ENCODE results near the gene CAPNS1. TPM values are rescaled to one million over a fixed set of nuclear protein-coding genes. Genes with fewer than 3 reads are reported as not detected.

The CAPNS1 gene
- total and polyA plus RNA-seq, 3 donors from 2014 or later = 147 to 957 (median 190) TPM

- TF ChIP-seq POLR2A (IDR thresholded peaks at IDR 0.05) = no peak
- no peak for TF ChIP-seq CTCF (IDR thresholded peaks at IDR 0.05)
- no peaks in the 10 kb centered on the region for H3K27me3 ChIP-seq
- WGBS, 2 donors = 90 to 93% methylated on average over 23 to 27 of the region's 27 CpGs
- H3K4me3 ChIP-seq = no peak overlapping the region
- H3K27ac ChIP-seq = no peak overlapping the region
- intact Hi-C loops (cut with DNase I; ENCODE audit: low total_unique reads) = no loop called here
- no peaks in the 10 kb centered on the region for H3K36me3 ChIP-seq (ENCODE audit: low read depth, missing control alignments)
- H3K9me3 ChIP-seq = no peaks in the 10 kb centered on the region
- no peak for DNase-seq
- no peaks in the 10 kb centered on the region for H3K4me1 ChIP-seq
Observed at GRCh38 chr19:36101550-36102327, 38.1 kb upstream of the CAPNS1 start.

- H3K4me1 ChIP-seq = no peaks in the 10 kb centered on the region
- H3K27me3 ChIP-seq = no peaks in the 10 kb centered on the region
- DNase-seq = no peak
- no peak overlapping the region for H3K27ac ChIP-seq
- no peaks in the 10 kb centered on the region for H3K36me3 ChIP-seq (ENCODE audit: low read depth, missing control alignments)
- H3K4me3 ChIP-seq = no peak overlapping the region
- H3K9me3 ChIP-seq = no peaks in the 10 kb centered on the region
- no peak for TF ChIP-seq CTCF (IDR thresholded peaks at IDR 0.05)
- no peak for TF ChIP-seq POLR2A (IDR thresholded peaks at IDR 0.05)
- intact Hi-C loops (cut with DNase I; ENCODE audit: low total_unique reads) = no loop called here
- 95% methylated on average over 14 to 23 of the region's 24 CpGs for WGBS, 2 donors
Observed at GRCh38 chr19:36103040-36103626, 36.7 kb upstream of the CAPNS1 start.

GRCh38 chr19:36103842-36104552 lies 35.9 kb upstream of the CAPNS1 start:
- no peak for TF ChIP-seq POLR2A (IDR thresholded peaks at IDR 0.05)
- TF ChIP-seq CTCF (IDR thresholded peaks at IDR 0.05) = no peak
- no peaks in the 10 kb centered on the region for H3K4me1 ChIP-seq
- intact Hi-C loops (cut with DNase I; ENCODE audit: low total_unique reads) = no loop called here
- H3K27me3 ChIP-seq = no peaks in the 10 kb centered on the region
- H3K4me3 ChIP-seq = no peak overlapping the region
- no peaks in the 10 kb centered on the region for H3K36me3 ChIP-seq (ENCODE audit: low read depth, missing control alignments)
- DNase-seq = no peak
- WGBS, 2 donors = 89 to 94% methylated on average over 11 to 12 of the region's 12 CpGs
- H3K9me3 ChIP-seq = no peaks in the 10 kb centered on the region
- H3K27ac ChIP-seq = no peak overlapping the region

- no peak overlapping the region for H3K27ac ChIP-seq
- 81 to 95% methylated on average over 6 of the region's 6 CpGs for WGBS, 2 donors
- TF ChIP-seq POLR2A (IDR thresholded peaks at IDR 0.05) = no peak
- no peaks in the 10 kb centered on the region for H3K36me3 ChIP-seq (ENCODE audit: low read depth, missing control alignments)
- H3K4me1 ChIP-seq = no peaks in the 10 kb centered on the region
- no peak for DNase-seq
- H3K9me3 ChIP-seq = no peaks in the 10 kb centered on the region
- no peaks in the 10 kb centered on the region for H3K27me3 ChIP-seq
- H3K4me3 ChIP-seq = no peak overlapping the region
- intact Hi-C loops (cut with DNase I; ENCODE audit: low total_unique reads) = no loop called here
Observed at GRCh38 chr19:36106441-36106840, 33.4 kb upstream of the CAPNS1 start.

GRCh38 chr19:36106991-36107390 lies 32.9 kb upstream of the CAPNS1 start:
- Histone ChIP-seq H3K4me1 (no peaks in the 10 kb centered on the region), H3K27ac (no peak overlapping the region), H3K36me3 (ENCODE audit: low read depth, missing control alignments) (no peaks in the 10 kb centered on the region), H3K9me3 (no peaks in the 10 kb centered on the region), H3K4me3 (no peak overlapping the region), H3K27me3 (no peaks in the 10 kb centered on the region)
- intact Hi-C loops (cut with DNase I; ENCODE audit: low total_unique reads) = no loop called here
- no peak for DNase-seq
- WGBS, 2 donors = 89 to 100% methylated on average over 3 to 5 of the region's 5 CpGs
- TF ChIP-seq POLR2A (IDR thresholded peaks at IDR 0.05) = no peak
- no peak for TF ChIP-seq CTCF (IDR thresholded peaks at IDR 0.05)
